GM12875 (cell line): ENCODE results near the gene PILRA.

Experiments
- H3K4me3 ChIP-seq: one replicate; pipeline ENCODE4 v1.5.1; 2011; ENCODE audit warnings: low read depth, low read length, control low read depth
- TF ChIP-seq, protein P1 (sequence below): IDR thresholded peaks from 2 replicates; pipeline ENCODE4 v1.5.1; 2011; ENCODE audit warnings: low read depth, mild to moderate bottlenecking, control low read depth, inconsistent platforms, low read length, moderate library complexity, borderline replicate concordance; ENCODE audit not compliant: insufficient read depth

The PILRA gene

DNA sequence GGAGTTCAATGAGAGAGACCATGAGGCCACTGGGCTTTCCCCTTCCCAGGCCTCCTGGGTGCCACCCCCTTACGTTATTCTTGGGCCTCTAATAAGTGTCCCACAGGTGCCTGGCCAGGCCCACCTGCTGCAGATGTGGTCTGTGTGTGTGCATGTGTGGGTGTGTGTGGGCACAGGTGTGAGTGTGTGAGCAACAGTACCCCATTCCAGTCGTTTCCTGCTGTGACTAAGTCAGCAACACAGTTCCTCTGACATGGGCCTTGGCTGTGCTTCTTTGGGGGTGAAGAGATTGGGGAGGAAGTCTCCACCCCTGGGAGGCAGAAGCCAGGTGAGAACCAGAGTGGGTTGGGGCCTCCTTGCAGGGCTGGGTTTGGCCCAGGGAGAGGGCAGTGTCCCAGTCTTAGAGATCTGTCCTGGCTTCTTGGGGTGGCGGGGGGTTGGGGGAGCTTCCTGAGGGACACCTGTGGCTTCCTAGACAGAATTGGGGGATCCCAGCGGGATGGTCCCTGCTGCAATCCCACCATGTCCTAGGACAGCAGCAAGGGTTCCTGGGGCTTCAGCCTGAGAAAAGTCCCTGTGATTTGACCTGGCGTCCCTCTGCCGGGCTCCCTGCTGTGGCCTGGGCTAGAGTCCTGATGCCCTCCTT, 19.5 kb upstream of the PILRA start:
- TF ChIP-seq, protein P1, sequence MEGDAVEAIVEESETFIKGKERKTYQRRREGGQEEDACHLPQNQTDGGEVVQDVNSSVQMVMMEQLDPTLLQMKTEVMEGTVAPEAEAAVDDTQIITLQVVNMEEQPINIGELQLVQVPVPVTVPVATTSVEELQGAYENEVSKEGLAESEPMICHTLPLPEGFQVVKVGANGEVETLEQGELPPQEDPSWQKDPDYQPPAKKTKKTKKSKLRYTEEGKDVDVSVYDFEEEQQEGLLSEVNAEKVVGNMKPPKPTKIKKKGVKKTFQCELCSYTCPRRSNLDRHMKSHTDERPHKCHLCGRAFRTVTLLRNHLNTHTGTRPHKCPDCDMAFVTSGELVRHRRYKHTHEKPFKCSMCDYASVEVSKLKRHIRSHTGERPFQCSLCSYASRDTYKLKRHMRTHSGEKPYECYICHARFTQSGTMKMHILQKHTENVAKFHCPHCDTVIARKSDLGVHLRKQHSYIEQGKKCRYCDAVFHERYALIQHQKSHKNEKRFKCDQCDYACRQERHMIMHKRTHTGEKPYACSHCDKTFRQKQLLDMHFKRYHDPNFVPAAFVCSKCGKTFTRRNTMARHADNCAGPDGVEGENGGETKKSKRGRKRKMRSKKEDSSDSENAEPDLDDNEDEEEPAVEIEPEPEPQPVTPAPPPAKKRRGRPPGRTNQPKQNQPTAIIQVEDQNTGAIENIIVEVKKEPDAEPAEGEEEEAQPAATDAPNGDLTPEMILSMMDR, result no peak
- no peak overlapping the region for H3K4me3 ChIP-seq

DNA sequence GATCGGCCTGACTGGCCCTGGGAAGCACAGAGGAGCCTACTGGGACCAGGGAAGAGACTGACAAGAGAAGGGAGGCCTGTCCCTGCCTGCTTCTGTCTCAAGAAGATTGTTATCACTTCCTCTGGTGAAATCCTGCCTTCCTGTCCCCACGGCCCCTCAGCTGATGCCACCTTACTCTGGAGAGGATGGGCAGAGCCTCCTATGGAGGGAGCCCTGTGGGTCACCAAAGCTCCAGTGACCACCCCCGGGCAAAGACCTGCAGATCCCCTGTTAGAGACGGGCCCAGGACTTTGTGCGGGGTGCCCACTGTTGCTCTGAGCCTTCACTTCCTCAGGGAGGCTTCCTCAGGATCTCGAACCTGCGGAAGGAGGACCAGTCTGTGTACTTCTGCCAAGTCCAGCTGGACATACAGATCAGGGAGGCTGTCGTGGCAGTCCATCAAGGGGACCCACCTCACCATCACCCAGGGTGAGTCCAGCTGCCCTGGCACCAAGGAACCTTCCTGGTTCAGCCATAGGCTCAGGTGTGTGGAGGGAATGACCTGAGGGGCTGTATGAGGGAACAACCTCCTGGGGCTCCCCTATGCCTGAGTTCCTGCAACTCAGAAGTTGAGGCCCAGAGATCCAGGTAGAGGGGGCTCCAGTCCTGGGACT, 16.7 kb upstream of the PILRA start:
- TF ChIP-seq, protein P1, result no peak
- H3K4me3 ChIP-seq, result no peak overlapping the region

- TF ChIP-seq, protein P1, result no peak
- no peak overlapping the region for H3K4me3 ChIP-seq
Measured at GRCh38 chr7:100357131-100357561, 16.1 kb upstream of the PILRA start.

DNA sequence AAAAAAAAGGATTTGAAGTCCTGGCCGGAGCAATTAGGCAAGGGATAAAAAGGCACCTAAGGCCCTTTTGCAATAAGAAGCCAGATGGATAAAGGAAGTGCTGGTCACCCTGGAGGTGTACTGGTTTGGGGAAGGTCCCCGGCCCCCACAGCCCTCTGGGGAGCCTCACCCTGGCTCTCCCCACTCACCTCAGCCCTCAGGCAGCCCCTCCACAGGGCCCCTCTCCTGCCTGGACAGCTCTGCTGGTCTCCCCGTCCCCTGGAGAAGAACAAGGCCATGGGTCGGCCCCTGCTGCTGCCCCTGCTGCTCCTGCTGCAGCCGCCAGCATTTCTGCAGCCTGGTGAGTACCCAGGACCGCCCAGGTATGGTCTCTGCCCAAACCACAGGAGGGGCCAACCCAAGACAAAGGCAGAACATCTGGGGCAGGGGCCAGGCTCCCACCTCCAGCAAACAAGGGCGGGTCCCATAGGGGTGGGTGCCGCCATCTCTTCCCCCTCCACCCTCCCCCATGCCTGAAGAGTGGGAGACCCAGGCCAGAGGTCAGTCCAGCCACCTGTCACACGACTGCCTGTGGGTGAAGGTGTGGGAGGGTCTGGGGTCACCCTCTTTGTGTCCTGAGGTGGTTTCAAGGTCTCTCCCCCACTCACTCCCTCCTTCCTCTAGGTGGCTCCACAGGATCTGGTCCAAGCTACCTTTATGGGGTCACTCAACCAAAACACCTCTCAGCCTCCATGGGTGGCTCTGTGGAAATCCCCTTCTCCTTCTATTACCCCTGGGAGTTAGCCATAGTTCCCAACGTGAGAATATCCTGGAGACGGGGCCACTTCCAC, 15.0 kb upstream of the PILRA start, which contains the start of gene PILRB:
PILRB (plus strand) TSS at position 91 of the 830 bp plus-strand sequence; CDS start at position 277, 186 bp downstream.
- H3K4me3 ChIP-seq, result no peak within 1 kb of the TSS
- TF ChIP-seq, protein P1, result peak; percentile 44; the same call in 1 of the 2 replicates

DNA sequence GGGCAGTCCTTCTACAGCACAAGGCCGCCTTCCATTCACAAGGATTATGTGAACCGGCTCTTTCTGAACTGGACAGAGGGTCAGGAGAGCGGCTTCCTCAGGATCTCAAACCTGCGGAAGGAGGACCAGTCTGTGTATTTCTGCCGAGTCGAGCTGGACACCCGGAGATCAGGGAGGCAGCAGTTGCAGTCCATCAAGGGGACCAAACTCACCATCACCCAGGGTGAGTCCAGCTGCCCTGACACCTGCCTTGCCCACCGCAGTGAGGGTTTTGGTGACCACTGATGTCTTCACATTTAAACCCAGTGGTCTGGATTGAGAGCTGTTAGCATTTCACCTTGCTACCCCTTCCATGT, 14.5 kb upstream of the PILRA start:
- H3K4me3 ChIP-seq, result no peak overlapping the region
- TF ChIP-seq, protein P1, result no peak

GRCh38 chr7:100360135-100360854, 13.0 kb upstream of the PILRA start:
- TF ChIP-seq, protein P1, result no peak
- no peak overlapping the region for H3K4me3 ChIP-seq
